Transverse colon (tissue), 3 donors: Measurements from ENCODE around the gene CHRM3.

Source experiments
- POLR2A ChIP-seq: fragments of 450-650 bp; IDR thresholded peaks from one replicate; pipeline ENCODE4 v1.6.1; 2016; ENCODE audit warnings: antibody characterized with exemption, mild to moderate bottlenecking, moderate library complexity
- TF ChIP-seq, protein P1 (sequence below), 5 experiments: fragments of 200-600 bp in 3 of 5; fragments of 450-650 bp in 2 of 5; sonication (generic) in 3 of 5; IDR thresholded peaks; 1 replicate in 2 of 5; 2 replicates in 3 of 5; pipeline ENCODE4 v1.5.1; 2016 to 2017; ENCODE audit warnings: antibody characterized with exemption in 5 of 5, inconsistent platforms in 3 of 5, mild to moderate bottlenecking in 2 of 5, moderate library complexity in 1 of 5

GRCh38 chr1:239361403-239361802 lies 25.0 kb upstream of the CHRM3 start:
- TF ChIP-seq, protein P1, sequence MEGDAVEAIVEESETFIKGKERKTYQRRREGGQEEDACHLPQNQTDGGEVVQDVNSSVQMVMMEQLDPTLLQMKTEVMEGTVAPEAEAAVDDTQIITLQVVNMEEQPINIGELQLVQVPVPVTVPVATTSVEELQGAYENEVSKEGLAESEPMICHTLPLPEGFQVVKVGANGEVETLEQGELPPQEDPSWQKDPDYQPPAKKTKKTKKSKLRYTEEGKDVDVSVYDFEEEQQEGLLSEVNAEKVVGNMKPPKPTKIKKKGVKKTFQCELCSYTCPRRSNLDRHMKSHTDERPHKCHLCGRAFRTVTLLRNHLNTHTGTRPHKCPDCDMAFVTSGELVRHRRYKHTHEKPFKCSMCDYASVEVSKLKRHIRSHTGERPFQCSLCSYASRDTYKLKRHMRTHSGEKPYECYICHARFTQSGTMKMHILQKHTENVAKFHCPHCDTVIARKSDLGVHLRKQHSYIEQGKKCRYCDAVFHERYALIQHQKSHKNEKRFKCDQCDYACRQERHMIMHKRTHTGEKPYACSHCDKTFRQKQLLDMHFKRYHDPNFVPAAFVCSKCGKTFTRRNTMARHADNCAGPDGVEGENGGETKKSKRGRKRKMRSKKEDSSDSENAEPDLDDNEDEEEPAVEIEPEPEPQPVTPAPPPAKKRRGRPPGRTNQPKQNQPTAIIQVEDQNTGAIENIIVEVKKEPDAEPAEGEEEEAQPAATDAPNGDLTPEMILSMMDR (IDR thresholded peaks at IDR 0.05), result no peak
- TF ChIP-seq POLR2A, result no peak
